SK-N-MC (cell line): ENCODE data around the gene ATP6AP2.

Experiments used
- DNase-seq: peaks from one replicate; pipeline ENCODE4 v3.0.0-alpha.2; 2011; ENCODE audit warnings: low read depth, low spot score
- H3K27ac ChIP-seq: fragments of 200-600 bp; sonication (generic); 2 replicates; pipeline ENCODE4 v1.5.1; 2016; ENCODE audit warnings: mixed run types
- H3K36me3 ChIP-seq: fragments of 200-600 bp; sonication (generic); 2 replicates; pipeline ENCODE4 v1.6.1; 2017; ENCODE audit warnings: antibody characterized with exemption, low read length, mixed read lengths; ENCODE audit not compliant: insufficient read depth
- H3K4me3 ChIP-seq: fragments of 200-600 bp; sonication (generic); 2 replicates; pipeline ENCODE4 v1.5.1; 2016
- H3K9ac ChIP-seq: fragments of 200-600 bp; sonication (generic); 2 replicates; pipeline ENCODE4 v1.8.0; 2017; ENCODE audit warnings: mixed run types, mixed read lengths; ENCODE audit not compliant: insufficient read length
- H3K9me3 ChIP-seq: fragments of 200-600 bp; sonication (generic); 2 replicates; pipeline ENCODE4 v1.6.1; 2017; ENCODE audit warnings: low read depth, mild to moderate bottlenecking, antibody characterized with exemption, low read length, moderate library complexity, mixed read lengths
- EZH2 ChIP-seq: fragments of 200-600 bp; sonication (generic); IDR thresholded peaks from one replicate; pipeline ENCODE4 v1.6.1; 2017; ENCODE audit warnings: antibody characterized with exemption
- FOXP2 ChIP-seq: optimal IDR thresholded peaks from 2 replicates; pipeline ENCODE3; 2011; ENCODE audit warnings: mild to moderate bottlenecking, moderate library complexity; ENCODE audit not compliant: insufficient read depth; ENCODE audit errors: extremely low read length, control extremely low read depth
- POLR2AphosphoS5 ChIP-seq: IDR thresholded peaks from 2 replicates; pipeline ENCODE4 v1.6.1; 2012; ENCODE audit warnings: mild to moderate bottlenecking, low read depth, low read length, borderline replicate concordance

ATP6AP2 gene

DNA sequence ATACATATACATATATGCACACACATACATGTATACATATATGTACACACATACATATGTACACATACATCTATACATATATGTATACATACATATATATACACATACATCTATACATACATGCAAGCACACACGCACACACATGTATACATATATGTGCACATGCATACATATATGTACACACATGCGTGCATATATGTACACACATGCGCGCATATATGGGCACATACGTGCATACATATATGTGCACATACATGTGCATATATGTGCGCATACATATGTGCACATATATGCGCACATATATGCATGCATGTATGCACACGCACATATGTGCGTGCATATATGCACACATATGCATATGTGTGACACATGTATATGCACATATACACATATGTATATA is 35.2 kb downstream of the ATP6AP2 start:
- H3K36me3 ChIP-seq, result no peaks in the 10 kb centered on the region
- no peak overlapping the region for H3K9ac ChIP-seq
- no peak for DNase-seq
- no peak overlapping the region for H3K4me3 ChIP-seq
- no peak overlapping the region for H3K27ac ChIP-seq
- no peak for TF ChIP-seq EZH2
- no peak for TF ChIP-seq POLR2AphosphoS5
- no peak for TF ChIP-seq FOXP2
- no peaks in the 10 kb centered on the region for H3K9me3 ChIP-seq

- DNase-seq, result no peak
- H3K36me3 ChIP-seq, result no peaks in the 10 kb centered on the region
- H3K9ac ChIP-seq, result no peak overlapping the region
- TF ChIP-seq FOXP2, result no peak
- TF ChIP-seq EZH2, result no peak
- TF ChIP-seq POLR2AphosphoS5, result no peak
- H3K4me3 ChIP-seq, result no peak overlapping the region
- H3K27ac ChIP-seq, result no peak overlapping the region
- H3K9me3 ChIP-seq, result no peaks in the 10 kb centered on the region
Measured at GRCh38 chrX:40617566-40617965, 36.8 kb downstream of the ATP6AP2 start.

GRCh38 chrX:40622479-40623138 is 41.8 kb downstream of the ATP6AP2 start:
- Histone ChIP-seq H3K36me3 (no peaks in the 10 kb centered on the region), H3K9ac (no peak overlapping the region), H3K27ac (no peak overlapping the region), H3K9me3 (no peaks in the 10 kb centered on the region), H3K4me3 (no peak overlapping the region)
- TF ChIP-seq POLR2AphosphoS5, result no peak
- no peak for TF ChIP-seq EZH2
- TF ChIP-seq FOXP2, result no peak
- DNase-seq, result no peak

DNA sequence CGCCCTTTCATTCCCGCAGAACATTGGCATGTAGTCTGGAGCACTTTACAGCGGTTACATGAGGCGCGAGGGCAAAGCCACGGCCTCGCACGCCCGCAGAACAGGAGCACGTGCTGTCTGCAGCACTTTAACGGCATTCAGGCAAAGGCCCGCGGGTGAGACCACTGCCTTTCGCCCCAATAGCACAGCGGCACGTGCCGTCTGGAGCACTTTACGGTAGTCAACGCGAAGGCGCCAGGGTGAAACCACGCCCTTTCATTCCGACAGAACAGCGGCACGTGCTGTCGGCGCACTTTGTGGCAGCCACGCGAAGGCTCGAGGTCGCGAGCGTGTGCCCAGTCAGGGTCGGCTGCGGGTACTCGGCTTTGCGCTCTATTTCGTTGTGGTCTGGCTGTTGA is 42.4 kb downstream of the ATP6AP2 start, which contains the start of gene MPC1L:
Gene MPC1L, plus strand, starts transcription at position 290 of the 398 bp plus-strand sequence. CDS start 138 bp downstream, outside the sequence.
- DNase-seq, result no peak
- Histone ChIP-seq H3K9ac (no peak within 1 kb of the TSS), H3K36me3 (no peaks in the 10 kb centered on the region), H3K9me3 (no peaks in the 10 kb centered on the region), H3K4me3 (no peak within 1 kb of the TSS), H3K27ac (no peak within 1 kb of the TSS)
- TF ChIP-seq POLR2AphosphoS5, result no peak
- no peak for TF ChIP-seq EZH2
- TF ChIP-seq FOXP2, result no peak

GRCh38 chrX:40623665-40624064 is 42.9 kb downstream of the ATP6AP2 start:
- H3K27ac ChIP-seq, result no peak overlapping the region

GRCh38 chrX:40625294-40625693 is 44.5 kb downstream of the ATP6AP2 start:
- H3K36me3 ChIP-seq, result peaks cover 4% of the 10 kb centered on the region
- H3K27ac ChIP-seq, result no peak overlapping the region
- no peak overlapping the region for H3K4me3 ChIP-seq
- no peaks in the 10 kb centered on the region for H3K9me3 ChIP-seq
- no peak overlapping the region for H3K9ac ChIP-seq
- DNase-seq, result no peak
- TF ChIP-seq POLR2AphosphoS5, result no peak
- TF ChIP-seq EZH2, result no peak
- no peak for TF ChIP-seq FOXP2

More at GRCh38 chrX:40623665-40624064, 42.9 kb downstream of the ATP6AP2 start:
- Histone ChIP-seq H3K9ac (no peak overlapping the region), H3K9me3 (no peaks in the 10 kb centered on the region), H3K36me3 (no peaks in the 10 kb centered on the region; the same call in 1 of the 2 replicates), H3K4me3 (no peak overlapping the region)
- DNase-seq, result no peak
- TF ChIP-seq FOXP2, result no peak
- no peak for TF ChIP-seq POLR2AphosphoS5
- TF ChIP-seq EZH2, result no peak

DNA sequence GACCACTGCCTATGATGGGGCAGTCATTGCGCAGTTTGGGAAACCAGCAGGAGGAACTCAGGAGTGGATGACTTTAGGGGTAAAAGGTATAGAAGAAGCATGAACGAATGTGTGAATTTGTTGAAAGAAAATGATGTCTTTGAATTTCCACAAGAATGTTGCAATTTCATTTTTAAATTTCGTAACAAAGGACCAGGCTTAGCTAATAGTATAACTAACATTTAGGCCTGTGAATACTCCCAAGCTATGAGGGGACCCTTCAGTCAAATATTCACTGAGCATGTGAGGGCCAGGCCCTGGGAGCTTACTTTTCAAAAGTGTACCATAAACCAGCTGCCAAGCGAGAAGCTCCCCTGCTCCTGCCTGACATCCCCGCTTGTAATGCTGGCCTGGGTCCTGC is 47.7 kb downstream of the ATP6AP2 start:
- Histone ChIP-seq H3K4me3 (no peak overlapping the region), H3K9me3 (no peaks in the 10 kb centered on the region), H3K27ac (no peak overlapping the region), H3K36me3 (peaks cover 17% of the 10 kb centered on the region), H3K9ac (no peak overlapping the region)
- no peak for TF ChIP-seq FOXP2
- no peak for TF ChIP-seq EZH2
- TF ChIP-seq POLR2AphosphoS5, result no peak
- DNase-seq, result no peak

DNA sequence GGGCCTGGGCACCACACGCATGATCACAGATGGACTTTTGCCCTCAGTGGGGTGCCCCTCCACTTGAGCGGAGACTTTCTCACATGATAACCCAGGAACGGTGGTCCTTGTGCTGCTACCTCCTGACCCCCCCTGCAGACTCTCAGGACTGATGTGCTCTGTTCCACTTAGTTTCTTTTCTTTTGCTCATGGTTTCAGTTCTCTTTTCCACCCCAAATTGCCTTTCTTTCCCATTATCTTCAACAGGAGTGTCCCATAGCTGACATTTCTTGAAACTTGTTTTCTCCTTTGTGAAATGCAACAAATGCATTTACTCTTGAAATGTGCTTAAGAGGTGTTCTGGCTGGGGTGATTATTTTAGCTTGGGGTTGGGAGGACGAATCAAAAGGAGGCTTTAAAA is 51.4 kb downstream of the ATP6AP2 start:
- no peaks in the 10 kb centered on the region for H3K9me3 ChIP-seq
- H3K27ac ChIP-seq, result no peak overlapping the region
- no peak overlapping the region for H3K4me3 ChIP-seq
- peaks cover 39% of the 10 kb centered on the region for H3K36me3 ChIP-seq
- no peak for TF ChIP-seq POLR2AphosphoS5
- TF ChIP-seq FOXP2, result no peak
- no peak for TF ChIP-seq EZH2
- no peak overlapping the region for H3K9ac ChIP-seq
- no peak for DNase-seq

GRCh38 chrX:40637687-40638086 is 56.9 kb downstream of the ATP6AP2 start:
- Histone ChIP-seq H3K4me3 (no peak overlapping the region), H3K9me3 (no peaks in the 10 kb centered on the region), H3K36me3 (peaks cover 30% of the 10 kb centered on the region), H3K27ac (no peak overlapping the region), H3K9ac (no peak overlapping the region)
- no peak for DNase-seq
- TF ChIP-seq POLR2AphosphoS5, result no peak
- TF ChIP-seq FOXP2, result no peak
- TF ChIP-seq EZH2, result no peak
